Measurements from ENCODE around the gene CHRDL2.

GRCh38 chr11:74780248-74781005, 49.2 kb upstream of the CHRDL2 start:
- TF ChIP-seq EZH2 (IDR thresholded peaks at IDR 0.05; ENCODE audit: low read length, missing control alignments), result no peak
- TF ChIP-seq CTCF (conservative IDR thresholded peaks at IDR 0.05 in 1 of 2, IDR thresholded peaks at IDR 0.05 in 1 of 2; ENCODE audit: low read depth in 1 of 2, low read length in 2 of 2), result no peak
